HG02870 (cell line): Measurements from ENCODE around the gene PLA2G7.

Experiments used
- ATAC-seq: cut with Tn5 transposase; IDR thresholded peaks from one replicate; pipeline ENCODE4 v1.9.1; 2021; ENCODE audit warnings: mild to moderate bottlenecking, moderate library complexity; ENCODE audit not compliant: unreplicated experiment

The PLA2G7 gene

DNA sequence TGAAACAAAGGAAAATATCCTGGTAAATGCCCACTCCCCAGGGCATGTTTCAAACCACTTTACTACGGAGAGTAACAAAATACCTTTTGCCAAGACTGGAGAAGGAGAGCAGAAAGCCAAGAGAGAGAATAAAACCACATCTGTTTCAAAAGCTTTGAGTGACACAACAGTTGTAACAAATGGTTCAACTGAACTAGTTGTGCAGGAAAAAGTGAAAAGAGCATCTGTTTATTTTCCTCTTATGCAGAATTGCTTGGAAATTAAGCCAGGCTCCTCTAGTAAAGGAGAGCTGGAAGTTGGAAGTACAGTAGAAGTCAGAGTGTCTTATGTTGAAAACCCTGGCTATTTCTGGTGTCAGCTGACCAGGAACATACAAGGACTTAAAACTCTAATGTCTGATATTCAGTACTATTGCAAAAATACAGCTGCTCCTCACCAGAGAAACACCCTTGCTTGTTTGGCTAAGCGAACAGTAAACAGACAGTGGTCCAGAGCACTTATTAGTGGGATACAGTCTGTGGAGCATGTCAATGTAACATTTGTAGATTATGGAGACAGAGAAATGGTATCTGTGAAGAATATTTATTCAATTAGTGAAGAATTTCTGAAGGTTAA, 44.9 kb downstream of the PLA2G7 start:
- ATAC-seq: no peak

DNA sequence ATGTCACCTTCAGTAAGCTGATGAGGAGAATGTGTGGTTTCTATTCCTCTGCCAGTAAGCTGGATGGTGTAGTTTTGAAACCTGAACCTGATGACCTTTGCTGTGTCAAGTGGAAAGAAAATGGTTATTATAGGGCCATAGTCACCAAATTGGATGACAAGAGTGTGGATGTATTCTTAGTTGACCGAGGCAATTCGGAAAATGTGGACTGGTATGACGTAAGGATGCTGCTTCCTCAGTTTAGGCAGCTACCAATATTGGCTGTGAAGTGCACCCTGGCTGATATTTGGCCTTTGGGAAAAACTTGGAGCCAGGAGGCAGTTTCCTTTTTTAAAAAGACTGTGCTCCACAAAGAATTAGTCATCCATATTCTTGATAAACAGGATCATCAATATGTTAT, 45.5 kb downstream of the PLA2G7 start:
- no peak for ATAC-seq

DNA sequence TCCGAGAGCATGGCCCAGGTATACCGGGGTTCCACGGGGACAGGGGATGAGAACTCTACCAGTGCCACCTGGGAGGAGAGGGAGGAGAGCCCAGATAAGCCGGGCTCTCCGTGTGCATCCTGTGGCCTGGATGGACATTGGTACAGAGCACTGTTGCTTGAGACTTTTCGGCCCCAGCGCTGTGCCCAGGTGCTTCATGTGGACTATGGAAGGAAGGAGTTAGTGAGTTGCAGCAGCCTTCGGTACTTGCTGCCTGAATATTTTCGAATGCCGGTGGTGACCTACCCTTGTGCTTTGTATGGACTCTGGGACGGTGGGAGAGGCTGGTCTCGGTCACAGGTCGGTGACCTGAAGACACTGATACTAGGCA, 46.2 kb downstream of the PLA2G7 start:
- no peak for ATAC-seq

DNA sequence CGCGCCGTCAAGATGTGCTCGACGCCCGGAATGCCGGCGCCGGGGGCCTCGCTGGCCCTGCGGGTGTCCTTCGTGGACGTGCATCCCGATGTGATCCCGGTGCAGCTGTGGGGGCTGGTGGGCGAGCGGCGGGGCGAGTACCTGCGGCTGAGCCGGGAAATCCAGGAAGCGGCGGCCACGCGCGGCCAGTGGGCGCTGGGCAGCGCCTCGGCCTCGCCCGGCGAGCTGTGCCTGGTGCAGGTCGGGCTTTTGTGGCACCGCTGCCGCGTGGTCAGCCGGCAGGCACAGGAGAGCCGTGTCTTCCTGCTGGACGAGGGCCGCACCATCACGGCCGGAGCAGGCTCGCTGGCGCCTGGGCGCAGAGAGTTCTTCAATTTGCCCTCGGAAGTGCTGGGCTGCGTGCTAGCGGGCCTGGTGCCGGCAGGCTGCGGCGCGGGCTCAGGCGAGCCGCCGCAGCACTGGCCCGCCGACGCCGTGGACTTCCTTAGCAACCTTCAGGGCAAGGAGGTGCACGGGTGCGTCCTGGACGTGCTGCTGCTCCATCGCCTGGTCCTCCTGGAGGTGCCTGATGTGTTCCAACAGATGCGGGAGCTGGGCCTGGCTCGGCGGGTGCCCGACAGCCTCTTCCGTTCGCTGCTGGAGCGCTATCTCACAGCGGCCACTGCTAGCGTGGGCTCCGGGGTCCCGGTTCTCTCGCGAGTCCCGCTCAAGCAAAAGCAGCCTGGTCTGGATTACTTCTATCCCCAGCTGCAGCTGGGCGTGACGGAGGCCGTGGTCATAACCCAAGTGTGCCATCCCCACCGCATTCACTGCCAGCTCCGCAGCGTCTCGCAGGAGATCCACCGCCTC, 46.8 kb downstream of the PLA2G7 start:
- no peak for ATAC-seq

DNA sequence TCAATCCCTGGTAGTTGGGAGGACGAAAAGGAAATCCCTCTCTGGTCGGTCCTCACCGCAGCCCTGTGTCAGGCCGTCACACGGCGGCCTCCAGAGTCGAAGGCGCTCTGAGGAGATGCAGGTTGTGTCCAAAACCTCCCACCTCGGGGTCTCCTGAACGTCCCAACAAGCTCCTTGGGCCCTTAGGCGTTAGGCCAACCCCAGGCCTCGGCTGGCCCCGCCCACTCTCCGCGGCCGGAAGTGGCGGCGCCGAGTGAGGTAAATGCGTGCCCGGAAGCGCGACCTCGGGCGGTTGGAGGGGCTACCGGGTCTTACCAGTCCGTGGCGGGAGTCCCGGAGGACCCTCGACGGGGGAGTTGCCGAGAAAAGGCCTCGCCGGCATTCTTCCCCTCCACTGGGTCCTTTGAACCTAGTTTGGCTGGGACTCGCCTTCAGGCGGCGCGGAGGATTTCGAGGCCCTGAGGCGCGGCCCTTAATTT, 47.5 kb downstream of the PLA2G7 start, which contains the start of gene TDRD6:
TSS of gene TDRD6 (plus strand) at position 267 of the 479 bp plus-strand sequence. CDS start 244 bp downstream, outside the sequence.
- no peak for ATAC-seq

DNA sequence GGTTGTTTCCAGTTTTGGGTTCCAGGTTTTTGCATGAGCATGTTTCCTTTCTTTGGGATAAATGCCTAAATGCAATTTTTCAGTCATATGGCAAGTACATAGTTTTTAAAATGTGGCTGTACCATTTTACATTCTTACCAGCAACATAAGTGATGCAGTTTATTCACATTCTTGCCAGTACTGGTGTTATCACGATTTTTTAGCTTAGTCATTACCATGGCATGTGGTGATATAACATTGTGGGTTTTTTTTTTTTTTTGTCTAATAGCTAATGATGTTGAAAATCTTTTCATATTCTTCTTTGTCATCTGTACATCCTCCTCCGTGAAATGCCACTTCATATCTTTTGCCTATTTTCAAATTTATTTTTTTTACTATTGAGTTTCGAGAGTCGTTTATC, 50.4 kb downstream of the PLA2G7 start:
- ATAC-seq: no peak

DNA sequence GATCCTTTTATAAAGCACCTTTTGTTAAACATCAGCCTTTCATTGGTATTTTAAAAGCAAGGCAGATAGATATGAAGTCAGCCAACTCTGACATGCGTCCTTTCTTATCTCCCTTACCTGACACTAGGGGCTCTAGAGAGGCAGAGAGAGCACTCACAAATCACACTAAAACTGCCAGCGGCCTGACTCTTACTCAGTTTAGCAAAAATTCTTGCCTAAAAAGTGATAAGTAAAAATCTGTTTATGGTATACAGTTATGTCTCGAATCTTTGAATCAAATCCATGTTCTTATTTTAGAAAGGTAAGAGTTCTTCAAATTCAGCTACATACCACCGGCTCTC, 57.9 kb downstream of the PLA2G7 start:
- no peak for ATAC-seq

DNA sequence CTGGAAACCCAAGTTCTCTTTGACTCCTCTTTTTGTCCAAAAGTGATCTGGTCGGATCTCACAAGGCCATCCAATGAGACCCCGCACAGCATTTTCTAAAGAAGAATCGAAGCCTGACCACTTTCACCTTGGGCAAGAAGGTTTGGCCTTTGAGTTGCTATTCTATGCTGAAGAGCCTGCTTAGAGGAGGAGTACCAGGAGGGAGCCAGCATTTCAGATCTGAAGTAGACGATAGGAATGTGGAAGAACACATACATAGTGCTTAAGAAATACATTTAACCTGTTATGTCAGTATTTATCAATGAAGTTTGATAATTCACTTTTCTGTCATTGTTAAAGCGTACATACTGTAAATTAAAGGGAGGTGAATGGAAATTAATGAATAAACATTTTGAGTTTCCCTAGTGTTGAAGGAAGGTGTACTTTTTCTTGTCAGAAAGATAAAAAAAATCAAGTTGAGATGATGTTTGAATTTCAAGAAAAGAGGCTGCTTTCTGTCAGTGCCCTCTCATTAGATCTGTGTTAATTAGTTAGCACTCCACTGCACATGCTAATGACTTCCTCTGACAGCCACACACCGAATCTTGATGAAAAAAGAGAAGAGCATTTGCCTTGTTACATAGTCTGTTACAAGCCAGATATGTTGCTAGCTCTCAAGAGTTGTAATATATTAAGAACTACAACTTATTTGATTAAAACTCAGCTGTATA, 58.4 kb downstream of the PLA2G7 start:
- ATAC-seq: no peak

DNA sequence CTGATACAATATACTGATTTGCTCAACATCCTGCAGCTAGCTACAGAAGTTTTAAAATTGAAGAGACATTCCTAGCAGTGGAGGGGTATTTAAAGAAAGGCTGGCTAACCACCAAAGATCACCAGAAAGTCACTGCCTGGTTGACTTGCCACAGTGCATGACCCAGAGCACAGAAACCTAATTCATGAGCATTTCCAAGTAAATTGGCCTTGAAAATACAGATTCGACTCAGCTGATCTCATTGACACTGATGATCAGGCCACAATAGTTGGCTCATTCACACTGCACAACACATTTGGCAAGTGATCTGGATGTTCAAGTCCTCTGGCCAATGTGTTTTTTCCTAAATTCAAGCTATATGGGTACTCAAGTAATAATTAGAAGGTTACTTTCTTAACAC, 60.8 kb downstream of the PLA2G7 start:
- no peak for ATAC-seq

DNA sequence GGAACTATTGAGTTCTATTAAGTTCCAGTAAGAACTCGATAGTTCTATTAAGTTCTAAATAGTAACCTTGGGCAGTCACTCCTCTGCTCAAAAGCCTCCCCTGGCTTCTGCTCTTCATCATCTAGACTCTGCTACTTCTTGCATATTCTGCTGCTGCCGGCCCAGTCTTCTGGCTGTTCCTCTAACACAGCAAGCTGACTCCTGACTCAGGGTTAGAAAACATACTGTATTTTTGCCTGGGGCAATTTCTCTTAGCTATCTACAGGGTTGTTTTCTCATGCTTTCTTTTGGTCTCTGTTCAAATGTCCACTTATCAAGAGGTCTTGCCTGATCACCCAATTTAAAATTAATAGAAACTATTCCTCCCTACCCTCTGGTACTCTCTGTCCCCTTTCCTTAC, 67.8 kb downstream of the PLA2G7 start:
- no peak for ATAC-seq

DNA sequence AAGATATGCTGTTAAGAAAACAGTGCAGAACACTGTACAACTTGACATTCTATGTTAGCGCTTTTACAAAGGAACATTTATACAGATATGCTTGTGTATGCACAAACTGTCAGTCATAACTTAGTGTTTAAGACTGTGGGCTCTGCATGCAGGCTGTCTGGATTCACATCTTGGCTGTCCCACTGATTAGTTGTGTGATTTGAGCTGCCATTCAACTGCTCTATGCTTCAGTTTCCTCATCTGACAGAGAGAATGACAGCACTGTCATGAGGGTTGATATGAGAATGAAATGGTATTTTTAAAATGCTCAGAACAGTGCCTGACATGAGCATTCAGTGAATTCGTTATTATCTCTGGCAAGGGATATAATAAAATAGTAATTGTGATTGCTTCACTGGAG, 73.7 kb downstream of the PLA2G7 start:
- ATAC-seq: no peak

DNA sequence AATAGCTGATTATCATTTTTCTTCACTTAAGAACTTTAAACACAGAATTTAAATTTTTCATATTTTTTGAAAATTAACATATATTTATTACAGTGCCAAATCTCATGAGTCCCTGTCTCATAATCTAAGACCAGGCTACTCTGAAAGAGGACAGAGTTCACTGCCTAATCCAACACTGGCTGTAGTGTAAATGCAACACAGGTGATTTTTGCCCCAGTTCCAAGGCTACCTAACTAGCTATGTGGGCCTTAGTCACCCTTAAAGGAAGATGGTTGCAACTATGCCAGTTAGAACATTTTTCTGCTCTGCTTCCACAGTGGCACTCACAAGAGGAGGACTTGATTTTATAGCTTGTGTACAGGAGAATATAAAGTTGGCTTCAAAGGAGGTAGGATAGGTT, 77.5 kb downstream of the PLA2G7 start:
- no peak for ATAC-seq

DNA sequence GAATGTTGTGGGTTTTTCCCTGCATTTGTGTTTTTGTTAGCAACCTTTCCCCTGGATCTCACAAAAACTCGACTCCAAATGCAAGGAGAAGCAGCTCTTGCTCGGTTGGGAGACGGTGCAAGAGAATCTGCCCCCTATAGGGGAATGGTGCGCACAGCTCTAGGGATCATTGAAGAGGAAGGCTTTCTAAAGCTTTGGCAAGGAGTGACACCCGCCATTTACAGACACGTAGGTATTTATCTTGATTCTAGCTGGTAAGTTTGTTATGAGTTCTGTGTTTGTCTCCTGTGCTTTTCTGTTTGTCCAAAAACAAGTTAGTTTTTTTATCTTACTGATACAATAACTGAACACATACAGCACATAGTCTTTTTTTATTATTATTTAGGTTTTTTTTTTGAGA, 79.4 kb downstream of the PLA2G7 start:
- no peak for ATAC-seq
